HepG2 (cell line): ENCODE measurements around the gene SLC38A8. TPM values are rescaled to one million over a fixed set of nuclear protein-coding genes. Genes with fewer than 3 reads are reported as not detected.

ENCODE experiments used
- ATAC-seq: fragments of 200-7000 bp; cut with Tn5 transposase; 3 replicates; pipeline ENCODE4 v1.9.1; 2020; ENCODE audit warnings: mild to moderate bottlenecking, moderate library complexity
- BruUV-seq: library from RNA; stranded (reverse); fragments of 400-500 nt; replicated peaks from 2 replicates; lab custom pipeline; 2021; lab: Mats Ljungman, UMichigan
- CTCF ChIA-PET: fragments of 300-600 bp; formaldehyde crosslinking; extraction: SDS; loops from one replicate; lab custom pipeline; 2021; ENCODE audit warnings: low total read pairs, inconsistent platforms, low intra/inter-chr PET ratio; lab: Yijun Ruan, JAX
- POLR2A ChIA-PET: fragments of 350-600 bp; sonication (Branson Sonifier 250); formaldehyde crosslinking; loops from one replicate; lab custom pipeline; 2020; ENCODE audit warnings: antibody characterized with exemption, inconsistent platforms; lab: Yijun Ruan, JAX
- DNase-seq: peaks from one replicate; pipeline ENCODE4 v3.0.0-alpha.2; 2015; ENCODE audit warnings: low spot score
- FAIRE-seq: peaks from 3 replicates; lab custom pipeline; 2011; peaks lifted over from hg19 to GRCh38; lab: Jason Lieb, UNC
- H2AFZ ChIP-seq: one replicate; pipeline ENCODE4 v1.6.1; 2011; ENCODE audit warnings: low read length, inconsistent platforms
- H3K27ac ChIP-seq: fragments of 300-600 bp; 3 replicates; pipeline ENCODE4 v1.8.0; 2011; ENCODE audit warnings: mixed run types, mild to moderate bottlenecking, mixed read lengths, low read length, inconsistent platforms; ENCODE audit not compliant: insufficient read depth; ENCODE audit errors: extremely low read length
- H3K27me3 ChIP-seq, 2 experiments: fragments of 200-600 bp in 1 of 2; 2 replicates in 1 of 2; 3 replicates in 1 of 2; pipeline versions ENCODE4 v1.6.0 to v1.8.0; 2011; ENCODE audit warnings: low read length in 2 of 2, mild to moderate bottlenecking in 2 of 2, moderate library complexity in 2 of 2, inconsistent platforms in 1 of 2; ENCODE audit not compliant: insufficient read depth in 2 of 2, control insufficient read depth in 1 of 2
- H3K36me3 ChIP-seq, 2 experiments: fragments of 200-600 bp in 1 of 2; replicated peaks in 1 of 2; 2 replicates in 1 of 2; 3 replicates in 1 of 2; pipeline versions ENCODE4 v1.5.1 to v1.8.0; 2011; ENCODE audit warnings: low read length in 2 of 2, inconsistent platforms in 1 of 2; ENCODE audit not compliant: insufficient read depth in 2 of 2, control insufficient read depth in 1 of 2
- H3K4me1 ChIP-seq: 2 replicates; pipeline ENCODE4 v1.5.1; 2012; ENCODE audit warnings: low read length, inconsistent platforms; ENCODE audit not compliant: insufficient read depth
- H3K4me2 ChIP-seq: 2 replicates; pipeline ENCODE4 v1.6.0; 2011; ENCODE audit warnings: low read depth, low read length, inconsistent platforms
- H3K4me3 ChIP-seq, 3 experiments: fragments of 200-600 bp in 1 of 3; sonication (generic), shearing (Covaris generic) in 1 of 3; replicated peaks in 1 of 3; 2 replicates each; pipeline ENCODE4 v1.5.1; 2011 to 2016; ENCODE audit warnings: low read length in 3 of 3, inconsistent platforms in 2 of 3, low read depth in 2 of 3, mild to moderate bottlenecking in 2 of 3, control low read depth in 1 of 3, mixed read lengths in 1 of 3; ENCODE audit not compliant: insufficient read depth in 1 of 3
- H3K79me2 ChIP-seq: one replicate; pipeline ENCODE4 v1.6.1; 2011; ENCODE audit warnings: low read length, inconsistent platforms; ENCODE audit not compliant: insufficient read depth
- H3K9ac ChIP-seq: 2 replicates; pipeline ENCODE4 v1.6.0; 2011; ENCODE audit warnings: mild to moderate bottlenecking, low read depth, low read length, inconsistent platforms; ENCODE audit not compliant: insufficient read depth
- H3K9me3 ChIP-seq: 2 replicates; pipeline ENCODE4 v1.5.1; 2012; ENCODE audit warnings: mild to moderate bottlenecking, low read length
- H4K20me1 ChIP-seq: 2 replicates; pipeline ENCODE4 v1.6.0; 2011; ENCODE audit warnings: inconsistent platforms, mild to moderate bottlenecking, low read length, moderate library complexity; ENCODE audit not compliant: insufficient read depth
- FOXJ3 ChIP-seq: sonication (generic); formaldehyde crosslinking; IDR thresholded peaks from 2 replicates; pipeline ENCODE4 v1.4.0; 2020; ENCODE audit warnings: missing genetic modification reagents, mild to moderate bottlenecking, borderline replicate concordance
- HOXD1 ChIP-seq: sonication (generic); formaldehyde crosslinking; IDR thresholded peaks from 2 replicates; pipeline ENCODE4 v1.5.0; 2020; ENCODE audit warnings: missing genetic modification reagents
- ZHX2 ChIP-seq, 2 experiments: sonication (generic) in 1 of 2; formaldehyde crosslinking in 1 of 2; IDR thresholded peaks; 2 replicates each; pipeline versions ENCODE4 v1.6.1 to v1.9.0; 2014 to 2022; ENCODE audit warnings: antibody characterized with exemption in 1 of 2, borderline replicate concordance in 1 of 2, inconsistent platforms in 1 of 2, low read depth in 1 of 2, missing genetic modification reagents in 1 of 2
- ZNF567 ChIP-seq: sonication (generic); formaldehyde crosslinking; IDR thresholded peaks from 2 replicates; pipeline ENCODE4 v1.8.1; 2023; ENCODE audit warnings: mild to moderate bottlenecking, missing genetic modification reagents, borderline replicate concordance
- WGBS: methylation state at CpG from one replicate; pipeline ENCODE4 v1.1.6; 2017; ENCODE audit warnings: low lambda C conversion rate; 5-methylcytosine and 5-hydroxymethylcytosine counted together
- in situ Hi-C: cut with HindIII; loops from 2 replicates; pipeline ENCODE4 v1.10.0; 2017; ENCODE audit warnings: low pct_unique_long_range_greater_than_20kb; ENCODE audit not compliant: extremely low pct_ligation_motif_present
- intact Hi-C: fragments of 100-400 bp; cut with micrococcal nuclease; formaldehyde crosslinking; loops from one replicate; pipeline ENCODE4 v1.10.0; 2022; ENCODE audit not compliant: unreplicated experiment
- polyA plus RNA-seq, 8 experiments: library from polyadenylated mRNA; depleted of rRNA in 3 of 8; stranded (reverse) in 7 of 8; unstranded in 1 of 8; fragments of >200 nt; fragmentation: Illumina TruSeq in 4 of 8; extraction: Trizol in 4 of 8; gene quantifications; 2 replicates each; pipeline versions ENCODE4 v1.2.1 to v1.2.3, GENCODE V29; 2011 to 2016; ENCODE audit warnings: low read depth in 4 of 8, missing spikeins in 1 of 8, mixed read lengths in 1 of 8; ENCODE audit not compliant: insufficient read depth in 1 of 8
- total RNA-seq, 5 experiments: library from RNA; depleted of rRNA; stranded (reverse); fragments of >200 nt; fragmentation: Illumina TruSeq; extraction: Trizol; gene quantifications; 2 replicates each; pipeline ENCODE4 v1.2.3, GENCODE V29; 2016; ENCODE audit warnings: low read depth in 1 of 5

SLC38A8 gene
- total and polyA plus RNA-seq, 2 of the 13 experiments (the other 11 are each of a cell fraction or from before 2014, with no cell fraction given), result 0.24 to 0.37 TPM

GRCh38 chr16:84058211-84058610 lies 15.6 kb upstream of the SLC38A8 start (continued):
- TF ChIP-seq ZHX2 (IDR thresholded peaks at IDR 0.05; ENCODE audit: low read depth) (no peak), ZHX2 (CRISPR knock-in tag; IDR thresholded peaks at IDR 0.05; ENCODE audit: borderline replicate concordance) (no peak)

GRCh38 chr16:84056933-84057332 lies 14.3 kb upstream of the SLC38A8 start:
- intact Hi-C loops (no loop called here), in situ Hi-C loops (no loop called here)
- H3K9me3 ChIP-seq, result no peaks in the 10 kb centered on the region
- BruUV-seq, result no TSS peak
- ChIA-PET POLR2A (no interaction called here), CTCF (no interaction called here)
- no peaks in the 10 kb centered on the region for H3K79me2 ChIP-seq
- no peak overlapping the region for H3K4me2 ChIP-seq
- no peak overlapping the region for H3K9ac ChIP-seq
- no peaks in the 10 kb centered on the region for H4K20me1 ChIP-seq
- H3K27ac ChIP-seq, result no peak overlapping the region
- H3K4me1 ChIP-seq, result no peaks in the 10 kb centered on the region
- no peak overlapping the region for H3K4me3 ChIP-seq
- no peak for FAIRE-seq
- H3K27me3 ChIP-seq, result no peaks in the 10 kb centered on the region
- H3K36me3 ChIP-seq, result peaks cover 53 to 89% of the 10 kb centered on the region in 2 experiments
- TF ChIP-seq HOXD1 (CRISPR knock-in tag) (no peak), ZNF567 (CRISPR knock-in tag) (no peak), FOXJ3 (CRISPR knock-in tag) (no peak)
- no peak overlapping the region for H2AFZ ChIP-seq
- no peak for DNase-seq
- ATAC-seq, result no peak
- 95% methylated on average over 7 of the region's 7 CpGs for WGBS
